NK-92 (cell line): ENCODE data around the gene UPK2.

Experiments used
- DNase-seq: peaks from one replicate; lab custom pipeline; 2025; ENCODE audit not compliant: unreplicated experiment; lab: John Stamatoyannopoulos, UW

The UPK2 gene

GRCh38 chr11:118956094-118956846 lies at the start of gene UPK2:
Gene UPK2, plus strand, starts transcription at chr11:118956298. Its CDS starts 53 bp downstream, at chr11:118956351.
- DNase-seq = peak; percentile 23

- DNase-seq = no peak
Measured at GRCh38 chr11:118907051-118908042, 48.8 kb upstream of the UPK2 start.

GRCh38 chr11:118908264-118908663 lies 47.8 kb upstream of the UPK2 start:
- no peak for DNase-seq

GRCh38 chr11:118908901-118909618 lies 47.0 kb upstream of the UPK2 start:
- DNase-seq = no peak

- no peak for DNase-seq
Measured at GRCh38 chr11:118909619-118910308, 46.3 kb upstream of the UPK2 start.

- DNase-seq = no peak
Measured at GRCh38 chr11:118910309-118911112, 45.6 kb upstream of the UPK2 start.

GRCh38 chr11:118911113-118911879 lies 44.8 kb upstream of the UPK2 start:
- DNase-seq = no peak

- no peak for DNase-seq
Measured at GRCh38 chr11:118911880-118912741, 44.0 kb upstream of the UPK2 start.

- no peak for DNase-seq
Measured at GRCh38 chr11:118912742-118913410, 43.2 kb upstream of the UPK2 start.

GRCh38 chr11:118913411-118914125 lies 42.5 kb upstream of the UPK2 start:
- no peak for DNase-seq

GRCh38 chr11:118914178-118914918 lies 41.8 kb upstream of the UPK2 start:
- DNase-seq = peak; percentile 43

GRCh38 chr11:118914987-118915386 lies 41.1 kb upstream of the UPK2 start:
- DNase-seq = no peak

GRCh38 chr11:118915396-118915795 lies 40.7 kb upstream of the UPK2 start:
- no peak for DNase-seq

- DNase-seq = no peak
Measured at GRCh38 chr11:118915941-118916841, 39.9 kb upstream of the UPK2 start.

GRCh38 chr11:118916842-118917388 lies 39.2 kb upstream of the UPK2 start:
- DNase-seq = no peak
